ENCODE data around the gene COA8.

Gene COA8

GRCh38 chr14:103526247-103526913 lies 36.4 kb upstream of the COA8 start:
- peak; percentile 57 to 60 for DNase-seq

DNA sequence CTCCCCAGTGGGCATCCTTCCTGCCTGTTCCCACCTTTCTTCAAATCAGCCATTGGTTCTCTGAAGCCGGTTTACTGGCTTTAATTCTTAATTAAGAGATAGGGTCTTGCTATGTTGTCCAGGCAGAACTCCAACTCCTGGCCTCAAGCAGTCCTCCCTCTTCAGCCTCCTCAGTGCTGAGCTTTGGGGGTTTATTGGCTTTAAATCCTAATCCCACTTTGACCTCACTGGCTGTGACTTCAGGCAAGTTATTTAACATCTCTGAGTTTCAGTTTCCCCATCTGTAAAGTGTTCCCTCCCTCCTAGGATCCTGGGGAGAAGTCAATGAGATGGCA lies 35.9 kb upstream of the COA8 start:
- DNase-seq = no peak

DNA sequence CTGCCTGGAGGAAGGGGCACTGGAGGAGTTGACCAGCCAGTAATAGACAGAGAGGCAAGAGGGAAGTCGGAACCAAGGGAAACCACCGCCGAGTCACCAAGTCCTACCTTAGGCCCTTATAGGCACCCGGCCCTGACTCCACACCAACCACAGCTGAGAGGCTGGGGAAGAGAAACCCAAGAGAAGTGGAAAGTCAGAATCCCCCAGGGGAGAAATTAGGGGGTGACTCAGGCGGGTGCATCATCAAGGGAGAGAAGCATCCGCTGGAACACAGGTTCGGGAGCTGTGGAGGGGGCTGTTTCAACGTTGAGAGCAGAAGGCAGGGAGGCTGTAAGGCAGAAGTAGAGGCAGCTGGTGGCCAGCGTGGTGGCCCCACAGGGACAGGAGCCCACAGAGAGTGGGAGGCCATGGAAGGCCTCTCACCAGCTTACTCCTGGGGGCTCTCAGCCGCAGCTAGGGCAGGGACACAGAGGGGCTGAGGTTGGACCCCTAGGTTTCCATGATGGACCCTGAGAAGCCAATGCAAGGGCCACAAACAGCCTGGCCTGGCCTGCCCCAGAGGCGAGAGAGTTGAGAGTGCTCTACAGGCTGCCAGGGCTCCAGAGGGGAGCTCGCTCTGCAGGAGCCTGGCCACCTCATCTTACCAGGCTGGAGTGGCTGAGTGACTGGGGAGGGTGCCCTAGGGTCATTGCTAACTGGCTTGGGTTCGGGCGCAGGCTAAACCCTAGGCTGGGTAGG lies 35.2 kb upstream of the COA8 start:
- DNase-seq = peak; percentile 21 to 45

- DNase-seq = no peak
Observed at GRCh38 chr14:103528146-103528586, 34.6 kb upstream of the COA8 start.

GRCh38 chr14:103528587-103529382 lies 34.0 kb upstream of the COA8 start, which contains the start of gene TRMT61A:
TRMT61A (plus strand) TSS chr14:103529196; CDS start chr14:103529979, 783 bp downstream.
- peak; percentile 82 to 89 for DNase-seq

DNA sequence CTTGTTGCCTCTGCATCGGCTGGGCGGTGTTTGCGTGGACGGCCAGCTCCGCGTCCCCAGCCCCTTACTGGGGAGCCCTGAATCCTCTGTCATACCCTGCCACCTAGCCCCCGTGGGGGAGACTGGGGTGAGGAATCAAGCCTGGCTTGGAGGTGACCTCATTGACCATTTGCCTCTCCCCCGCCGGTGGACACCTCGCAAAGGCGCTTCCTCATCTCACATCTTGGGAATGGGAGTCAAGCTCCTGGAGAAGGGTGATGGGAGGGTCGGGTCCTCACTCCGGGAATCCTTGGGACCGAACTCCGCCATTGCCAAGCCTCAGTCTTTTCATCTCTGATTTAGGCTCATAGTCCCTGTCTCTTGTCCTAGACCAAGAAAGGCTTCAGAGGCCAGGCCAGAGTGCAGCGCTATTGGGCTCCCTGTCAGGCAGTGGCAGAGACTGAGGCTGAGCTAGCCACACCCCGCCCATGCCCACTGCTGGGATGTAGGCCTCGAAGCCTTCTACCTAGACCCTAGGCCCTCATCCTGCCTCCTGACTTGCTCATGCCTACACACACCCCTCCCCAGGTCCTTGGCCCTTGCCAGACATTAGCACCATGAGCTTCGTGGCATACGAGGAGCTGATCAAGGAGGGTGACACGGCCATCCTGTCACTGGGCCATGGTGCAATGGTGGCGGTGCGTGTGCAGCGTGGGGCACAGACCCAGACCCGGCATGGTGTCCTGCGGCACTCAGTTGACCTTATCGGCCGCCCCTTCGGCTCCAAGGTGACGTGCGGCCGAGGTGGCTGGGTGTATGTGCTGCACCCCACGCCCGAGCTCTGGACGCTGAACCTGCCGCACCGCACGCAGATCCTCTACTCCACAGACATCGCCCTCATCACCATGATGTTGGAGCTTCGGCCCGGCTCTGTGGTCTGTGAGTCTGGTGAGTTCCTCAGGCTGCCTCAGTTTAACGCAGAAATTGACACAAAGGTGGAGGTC lies 33.1 kb upstream of the COA8 start:
- DNase-seq = no peak

DNA sequence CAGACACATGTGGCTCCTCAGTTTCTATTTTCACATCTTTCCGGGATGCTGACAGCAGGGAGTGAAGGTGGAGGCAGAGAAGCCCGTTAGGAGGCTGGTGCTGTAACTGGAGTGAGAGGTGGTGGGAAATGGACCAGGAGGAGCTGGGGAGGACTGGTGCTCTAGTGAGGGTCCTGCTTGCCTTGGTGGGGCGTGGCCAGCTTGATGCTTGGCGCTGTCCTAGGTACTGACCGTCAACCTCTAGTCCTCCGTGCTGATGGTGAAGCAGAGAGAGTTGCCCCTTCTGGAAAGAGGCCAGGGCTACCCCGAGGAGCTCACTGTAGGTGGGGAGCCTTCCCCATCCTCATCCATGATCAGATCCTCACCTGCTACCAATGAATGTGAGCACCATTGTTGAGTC lies 32.4 kb upstream of the COA8 start:
- no peak for DNase-seq

DNA sequence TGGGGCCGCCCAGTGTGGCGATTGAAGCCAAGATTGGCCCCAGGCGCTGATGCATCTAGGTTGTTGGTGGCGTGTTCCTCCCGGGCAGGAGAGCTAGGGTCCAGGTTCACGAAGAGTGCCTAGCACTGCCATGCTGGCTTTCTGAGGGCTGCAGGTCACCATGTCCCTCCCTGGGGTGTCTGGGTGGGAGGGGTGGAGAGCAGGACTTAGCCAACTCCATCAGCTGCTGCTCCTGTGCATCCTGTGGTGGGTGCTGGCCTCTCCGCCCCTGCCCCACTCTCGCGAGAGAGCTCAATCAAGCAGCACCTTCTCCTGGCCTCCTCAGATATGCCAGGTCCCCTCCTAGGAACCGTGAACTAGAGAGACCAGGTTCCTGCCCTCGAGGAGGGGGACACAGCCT lies 31.9 kb upstream of the COA8 start:
- no peak for DNase-seq

DNA sequence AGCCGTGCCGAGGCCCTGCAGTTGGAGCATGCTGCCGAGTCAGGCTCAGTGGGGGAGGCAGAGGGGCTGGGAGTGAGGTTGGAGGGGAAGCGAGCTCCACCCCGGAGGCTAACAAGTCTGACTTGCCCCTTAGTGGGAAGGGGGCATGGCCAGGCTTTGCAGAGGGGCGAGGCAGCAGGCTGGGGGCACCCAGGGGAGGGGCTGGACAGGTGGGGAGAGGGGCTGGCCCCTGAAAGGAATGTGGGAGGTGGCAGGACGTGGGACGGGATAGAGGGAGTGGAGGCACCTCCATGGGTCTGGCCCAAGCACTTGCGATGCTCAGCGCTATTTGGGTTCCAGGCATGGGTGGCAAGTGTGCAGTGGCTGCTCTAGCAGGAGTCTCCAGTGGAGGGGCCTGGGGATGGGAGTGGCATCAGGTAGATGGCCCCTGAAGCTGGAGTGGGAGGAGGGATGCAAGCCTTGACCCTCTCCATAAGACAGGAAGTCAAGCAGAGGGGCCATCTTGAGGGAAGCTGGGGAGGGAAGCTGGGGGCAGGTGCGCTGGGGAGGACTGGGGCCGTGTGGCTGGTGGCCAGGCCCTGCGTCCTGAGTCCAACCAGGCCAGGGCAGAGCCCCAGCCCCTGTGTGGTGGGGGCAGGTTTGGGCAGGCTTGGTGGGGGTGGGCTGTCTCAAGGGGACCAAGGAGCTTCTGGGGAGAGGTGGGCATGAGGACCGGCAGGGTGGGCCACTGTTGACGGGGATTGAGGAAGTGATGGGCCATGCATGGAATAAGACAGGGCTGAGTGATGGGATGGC lies 31.1 kb upstream of the COA8 start:
- DNase-seq = no peak

DNA sequence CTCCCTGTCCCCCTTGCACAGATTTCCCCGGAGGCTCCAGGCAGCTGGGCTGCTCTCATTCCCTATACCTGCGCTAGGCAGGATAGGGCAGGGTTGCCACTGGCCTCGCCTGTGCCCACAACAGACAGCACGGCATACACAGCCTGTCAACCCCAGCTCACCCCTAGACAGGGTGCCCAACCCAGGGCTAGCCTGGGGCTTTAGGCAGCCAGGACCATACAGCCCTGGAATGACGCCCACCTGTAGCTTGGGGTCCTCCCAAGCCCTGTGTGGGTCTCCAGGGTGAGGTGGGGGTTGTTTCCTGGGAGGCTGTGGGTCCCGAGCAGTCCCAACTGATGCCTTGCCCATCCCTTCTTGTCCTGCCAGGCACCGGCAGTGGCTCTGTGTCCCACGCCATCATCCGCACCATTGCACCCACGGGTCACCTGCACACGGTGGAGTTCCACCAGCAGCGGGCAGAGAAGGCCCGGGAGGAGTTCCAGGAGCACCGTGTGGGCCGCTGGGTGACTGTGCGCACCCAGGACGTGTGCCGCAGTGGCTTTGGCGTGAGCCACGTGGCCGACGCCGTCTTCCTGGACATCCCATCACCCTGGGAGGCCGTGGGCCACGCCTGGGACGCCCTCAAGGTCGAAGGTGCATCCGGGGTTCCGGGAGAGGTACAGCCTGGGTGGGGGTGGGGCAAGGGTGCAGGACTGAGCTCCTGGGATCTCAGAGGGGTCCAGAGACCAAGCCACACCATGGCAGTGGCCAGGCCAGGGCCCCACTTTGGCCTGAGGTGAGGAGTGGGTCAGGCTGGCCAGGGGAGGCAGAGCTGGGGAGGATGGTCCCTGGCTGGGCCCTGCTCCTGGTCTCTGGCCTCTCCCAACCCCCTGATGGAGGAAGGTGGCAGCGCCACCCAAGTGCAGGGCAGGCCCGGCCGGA lies 30.3 kb upstream of the COA8 start:
- DNase-seq = no peak

GRCh38 chr14:103533137-103533998 lies 29.4 kb upstream of the COA8 start:
- peak in 1 of 2 donors; percentile 42 for DNase-seq

GRCh38 chr14:103533999-103534575 lies 28.7 kb upstream of the COA8 start:
- no peak for DNase-seq

- DNase-seq = no peak
Observed at GRCh38 chr14:103534576-103535061, 28.1 kb upstream of the COA8 start.

DNA sequence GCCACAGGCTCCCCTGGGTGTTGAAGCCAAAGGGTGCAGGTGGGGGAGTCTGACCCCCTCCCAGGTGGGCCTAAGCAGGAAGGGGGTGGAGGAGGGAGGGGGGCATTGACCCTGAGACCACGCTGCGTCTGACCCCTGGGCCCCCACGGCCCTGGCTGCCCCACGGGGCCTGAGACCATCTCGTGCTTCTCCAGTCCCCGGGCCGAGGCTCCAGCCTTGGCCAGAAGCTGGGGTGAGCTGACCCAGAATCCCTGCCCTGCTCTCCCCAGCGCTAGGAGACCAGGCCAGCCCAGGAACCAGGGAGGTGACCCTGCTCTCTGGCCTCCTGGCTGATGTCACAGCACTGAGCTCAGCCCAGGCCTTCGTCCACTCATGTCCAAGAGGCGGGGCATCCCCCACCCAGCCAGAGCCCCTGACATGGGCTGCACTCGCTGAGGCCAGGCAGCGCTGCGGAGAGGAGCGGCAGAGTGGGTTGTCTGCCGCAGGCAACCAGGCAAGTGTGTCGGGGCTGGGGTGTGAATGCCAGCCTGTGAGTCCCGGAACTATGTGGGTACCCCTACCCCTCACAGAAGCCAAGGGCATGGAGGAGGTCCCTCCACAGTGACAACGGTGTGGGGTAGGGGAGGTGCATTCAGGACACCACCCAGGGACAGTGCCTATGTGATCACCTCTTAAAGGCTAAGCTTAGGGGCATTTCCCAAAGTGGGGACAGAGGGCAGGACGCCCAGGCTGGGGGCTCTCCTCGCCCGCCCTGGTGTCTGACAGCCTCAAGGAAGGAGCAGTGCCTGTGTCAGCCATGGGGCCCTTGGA lies 27.5 kb upstream of the COA8 start:
- no peak for DNase-seq

DNA sequence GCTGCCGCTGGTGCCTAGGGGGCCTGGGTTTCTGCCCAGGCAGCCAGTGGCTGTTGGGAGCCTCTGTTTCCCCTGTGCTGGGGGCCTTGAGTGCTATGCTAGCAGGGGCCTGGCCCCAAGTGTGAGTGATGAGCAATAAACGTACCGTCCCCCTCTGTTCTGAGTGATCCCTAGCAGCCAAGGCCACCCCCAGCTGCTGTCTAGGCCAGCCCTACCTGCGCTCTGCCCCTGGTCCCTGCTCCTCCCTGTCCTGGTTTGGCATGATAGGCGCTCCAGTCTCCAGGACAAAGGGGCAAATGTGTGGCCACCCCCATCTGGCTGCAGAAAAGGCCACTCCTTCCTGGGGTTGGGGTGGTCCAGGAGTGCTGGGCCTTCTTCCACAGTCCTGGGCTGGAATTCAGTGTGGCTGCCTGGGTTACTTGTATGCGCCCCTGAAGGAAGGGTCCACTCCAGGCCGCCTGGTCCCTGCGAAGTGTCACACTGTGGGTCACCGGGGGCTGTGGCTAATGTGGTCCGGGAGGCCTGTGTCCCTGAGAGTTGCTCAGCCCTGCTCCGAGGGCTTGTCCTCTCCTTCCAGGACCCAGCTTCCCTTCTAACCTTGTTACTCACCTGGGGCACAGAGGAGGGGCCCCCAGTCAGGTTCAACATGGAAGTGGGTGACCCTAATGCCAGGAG lies 26.7 kb upstream of the COA8 start:
- DNase-seq = no peak

GRCh38 chr14:103536693-103537092 lies 26.1 kb upstream of the COA8 start:
- DNase-seq = no peak
